ENCODE measurements around the gene MICU2.
A peak's percentile ranks its signal among the peaks of the same experiment; 100 is the strongest.

The MICU2 gene

GRCh38 chr13:21481359-21481758 lies 122.6 kb downstream of the MICU2 start:
- DNase-seq (ENCODE audit: low spot score) = no peak

DNA sequence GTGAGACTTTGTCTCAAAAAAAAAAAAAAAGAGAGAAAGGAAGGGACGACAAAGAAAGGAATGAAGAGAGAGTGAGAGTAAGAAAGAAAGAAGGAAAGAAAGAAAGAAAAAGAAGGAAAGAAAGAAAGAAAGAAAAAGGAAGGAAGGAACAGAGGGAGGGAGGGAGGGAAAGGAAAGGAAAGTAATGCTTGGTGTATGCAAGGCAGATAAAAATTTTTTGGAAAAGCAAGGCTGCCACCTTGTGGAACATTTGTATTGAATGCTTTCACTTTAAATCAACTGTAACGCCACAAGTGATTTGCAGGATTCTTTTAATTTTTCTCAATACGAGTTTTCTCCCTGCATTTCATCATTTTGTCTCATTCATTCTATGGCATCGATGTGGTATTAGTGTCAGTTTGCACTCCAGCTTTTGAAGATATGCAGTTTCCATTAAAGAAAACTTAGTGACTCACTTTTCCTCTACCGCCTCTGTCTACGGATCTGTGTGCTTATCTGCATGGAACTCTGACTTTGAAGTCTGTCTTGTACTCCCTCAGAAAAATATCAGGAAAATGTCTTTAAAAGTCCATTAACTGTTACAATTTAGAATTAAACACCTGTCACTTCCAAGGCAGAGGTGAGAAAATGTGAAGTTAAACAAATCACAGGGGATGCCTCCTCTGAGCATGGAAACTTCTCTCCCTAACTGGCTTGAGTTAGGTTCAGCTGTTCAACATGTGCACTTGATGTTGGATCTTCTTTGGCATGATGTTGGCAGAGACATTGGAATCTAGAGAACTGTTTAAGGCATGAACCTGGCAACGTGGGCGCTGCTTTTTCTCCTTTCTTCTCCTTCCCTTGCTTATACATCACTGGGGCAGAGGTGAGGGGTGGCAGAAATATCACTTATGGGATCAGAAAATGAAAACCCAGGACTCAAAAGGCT lies 124.8 kb downstream of the MICU2 start:
- peak; percentile 50 for DNase-seq (ENCODE audit: low spot score)

- peak; percentile 83 for DNase-seq (ENCODE audit: low spot score)
These were observed 127.0 kb downstream of the MICU2 start for GRCh38 chr13:21476893-21477472.

DNA sequence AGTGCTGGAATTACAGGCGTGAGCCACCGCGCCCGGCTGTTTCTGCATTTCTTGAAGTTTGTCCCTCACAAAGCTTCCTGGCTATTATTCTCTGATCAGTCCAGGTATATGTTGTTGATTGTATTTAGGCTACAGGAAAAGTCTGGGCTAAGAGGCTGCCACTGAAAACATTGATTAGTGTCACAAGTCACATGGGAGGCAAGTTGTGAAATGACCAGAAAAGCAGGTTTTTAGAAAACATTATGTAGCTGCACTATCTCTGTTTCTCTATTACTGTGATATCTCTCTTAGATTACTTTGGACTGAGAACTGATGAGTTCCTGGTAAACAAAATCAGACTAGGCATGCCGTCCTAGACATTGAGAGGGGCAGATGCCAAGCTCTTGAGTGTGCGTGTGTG lies 128.9 kb downstream of the MICU2 start:
- no peak for DNase-seq (ENCODE audit: low spot score)

DNA sequence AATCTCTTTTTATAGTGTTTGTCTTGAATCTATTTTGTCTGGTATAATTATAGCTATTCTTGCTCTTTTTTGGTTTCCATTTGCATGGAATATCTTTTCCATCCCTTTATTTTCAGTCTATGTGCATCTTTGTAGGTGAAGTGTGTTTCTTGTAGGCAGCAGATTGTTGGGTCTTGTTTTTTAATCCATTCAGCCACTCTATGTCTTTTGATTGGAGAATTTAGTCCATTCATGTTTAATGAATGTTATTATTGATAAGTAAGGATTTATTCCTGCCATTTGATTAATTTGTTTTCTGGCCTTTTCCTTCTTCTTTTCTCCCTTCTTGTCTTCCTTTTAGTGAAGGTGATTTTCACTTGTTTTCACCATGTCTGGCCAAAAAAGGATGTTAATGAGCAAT lies 133.2 kb downstream of the MICU2 start:
- no peak for DNase-seq (ENCODE audit: low spot score)

DNA sequence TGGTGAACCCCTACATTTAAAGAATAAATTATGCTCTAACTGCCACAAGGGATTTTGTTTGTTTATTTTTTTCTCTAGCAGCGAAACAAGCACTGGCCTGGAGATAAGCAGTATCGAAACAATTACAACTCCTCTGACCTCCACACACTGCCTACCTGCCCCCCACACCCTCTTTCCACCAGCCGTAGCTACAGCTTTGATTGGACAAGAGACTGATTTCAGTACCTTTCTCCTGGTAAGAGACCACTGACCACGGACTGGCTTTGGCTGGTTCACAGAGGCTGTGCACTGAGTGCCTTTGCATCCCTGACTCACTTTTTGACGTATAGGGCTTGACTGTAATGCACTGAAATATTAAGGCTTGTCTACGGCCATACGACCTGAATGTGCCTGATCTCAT lies 137.4 kb downstream of the MICU2 start:
- no peak for DNase-seq (ENCODE audit: low spot score)

- no peak for DNase-seq (ENCODE audit: low spot score)
These were observed 138.2 kb downstream of the MICU2 start for GRCh38 chr13:21465710-21466160.

DNA sequence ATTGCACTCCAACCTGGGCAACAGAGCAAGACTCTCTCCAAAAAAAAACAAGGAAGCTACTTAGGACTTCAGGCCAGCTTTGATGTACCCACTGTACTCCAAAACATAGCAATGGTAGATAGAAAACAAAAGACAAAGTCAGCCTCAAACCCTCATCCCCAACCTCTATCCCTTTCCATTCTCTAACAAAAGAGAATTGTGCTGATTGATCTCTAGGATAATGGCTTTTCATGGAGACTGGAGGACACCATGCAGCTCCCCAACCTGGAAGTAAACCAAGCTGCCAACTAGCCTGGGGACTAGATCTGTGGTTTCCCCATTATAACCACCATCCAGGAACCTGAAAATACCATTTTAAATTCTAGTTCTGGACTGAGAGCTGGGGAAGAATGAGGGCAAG lies 140.5 kb downstream of the MICU2 start:
- no peak for DNase-seq (ENCODE audit: low spot score)

DNA sequence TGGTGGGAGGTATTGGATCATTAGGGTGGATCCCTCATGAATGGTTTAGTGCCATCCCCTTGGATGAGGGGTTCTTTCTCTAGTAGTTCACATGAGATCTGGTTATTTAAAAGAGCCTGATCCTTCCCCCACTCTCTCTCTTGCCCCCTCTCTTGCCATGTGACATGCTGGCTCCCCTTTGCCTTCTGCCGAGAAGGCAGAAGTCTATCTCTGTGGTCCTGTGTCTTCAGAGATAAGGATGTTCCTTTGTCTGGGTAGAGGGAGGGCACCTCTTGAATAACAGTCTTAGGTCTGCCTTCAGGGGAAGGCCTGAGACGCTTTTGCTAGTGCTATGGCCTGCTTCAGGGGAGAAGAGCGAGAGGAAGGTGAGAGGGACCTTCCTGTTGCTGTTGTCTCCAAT lies 142.8 kb downstream of the MICU2 start:
- DNase-seq (ENCODE audit: low spot score) = no peak

DNA sequence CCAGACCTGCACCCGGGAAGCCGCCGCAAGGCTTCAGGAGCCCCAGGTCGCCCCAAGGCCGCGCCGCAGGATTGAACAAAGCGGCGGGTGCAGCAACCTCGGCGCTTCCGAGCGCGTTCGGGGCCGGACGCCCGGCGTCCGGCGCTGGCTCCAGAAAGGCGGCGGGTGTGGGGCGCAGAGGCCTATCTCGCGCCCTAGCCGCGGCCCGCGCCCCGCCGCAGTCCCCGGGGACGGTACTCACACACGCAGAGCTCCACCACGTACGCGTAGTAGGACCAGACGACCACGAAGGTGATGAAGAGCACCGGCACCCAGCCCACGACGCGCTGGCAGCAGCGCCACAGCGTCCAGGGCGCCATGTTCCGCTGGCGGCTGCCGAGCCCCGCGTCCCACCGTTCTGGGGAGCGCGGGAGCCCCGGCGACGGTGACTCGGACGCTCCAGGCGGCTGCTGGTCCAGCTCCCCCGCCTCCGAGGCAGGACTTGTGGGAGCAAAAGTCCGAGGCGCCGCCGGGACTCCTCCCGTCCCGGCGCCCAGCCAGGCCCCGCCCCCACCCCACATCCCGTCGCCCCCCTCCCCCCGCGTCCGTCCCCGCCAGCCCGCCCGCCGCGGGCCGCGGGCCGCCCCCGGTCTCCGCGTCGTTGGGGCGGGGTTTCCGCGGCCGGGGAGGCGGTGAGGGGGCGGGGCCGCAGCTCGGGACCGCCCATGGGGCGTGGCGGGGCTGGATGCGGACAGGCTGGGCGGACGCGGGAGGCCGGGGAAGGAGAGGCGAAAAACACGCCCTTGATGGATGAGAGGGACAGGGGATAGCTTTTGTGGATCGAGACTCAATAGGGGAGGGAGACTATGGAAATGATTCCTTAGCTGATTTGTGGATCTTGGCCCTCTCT lies 144.9 kb downstream of the MICU2 start, which contains the start of gene ZDHHC20:
Gene ZDHHC20, minus strand, starts transcription at position 491 of the 889 bp plus-strand sequence. Its CDS starts 132 bp downstream, at position 359.
- peak; percentile 98 for DNase-seq (ENCODE audit: low spot score)

GRCh38 chr13:21458451-21458812 lies 145.5 kb downstream of the MICU2 start:
- DNase-seq (ENCODE audit: low spot score) = peak; percentile 66

GRCh38 chr13:21453387-21454081 lies 150.4 kb downstream of the MICU2 start:
- no peak for DNase-seq (ENCODE audit: low spot score)

DNA sequence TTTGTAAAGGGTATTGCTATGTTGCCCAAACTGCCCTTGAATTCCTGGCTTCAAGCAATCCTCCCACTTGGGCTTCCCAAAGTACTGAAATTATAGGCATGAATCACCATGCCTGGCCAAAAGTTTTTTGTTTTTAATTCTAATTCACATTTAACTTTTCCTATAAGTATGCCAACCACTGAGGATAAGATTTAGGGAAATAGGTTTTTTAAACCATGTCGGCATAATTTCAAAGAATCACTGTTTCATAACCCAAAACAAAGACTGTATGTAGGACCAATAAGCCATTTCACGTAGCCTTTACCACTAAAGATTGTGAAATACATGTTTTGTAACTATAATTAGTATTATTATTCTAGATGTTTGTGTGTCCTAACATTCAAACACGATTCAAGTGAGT lies 153.0 kb downstream of the MICU2 start:
- DNase-seq (ENCODE audit: low spot score) = no peak

- DNase-seq (ENCODE audit: low spot score) = no peak
These were observed 157.3 kb downstream of the MICU2 start for GRCh38 chr13:21446656-21447055.

GRCh38 chr13:21445759-21446158 lies 158.2 kb downstream of the MICU2 start:
- DNase-seq (ENCODE audit: low spot score) = peak; percentile 19

DNA sequence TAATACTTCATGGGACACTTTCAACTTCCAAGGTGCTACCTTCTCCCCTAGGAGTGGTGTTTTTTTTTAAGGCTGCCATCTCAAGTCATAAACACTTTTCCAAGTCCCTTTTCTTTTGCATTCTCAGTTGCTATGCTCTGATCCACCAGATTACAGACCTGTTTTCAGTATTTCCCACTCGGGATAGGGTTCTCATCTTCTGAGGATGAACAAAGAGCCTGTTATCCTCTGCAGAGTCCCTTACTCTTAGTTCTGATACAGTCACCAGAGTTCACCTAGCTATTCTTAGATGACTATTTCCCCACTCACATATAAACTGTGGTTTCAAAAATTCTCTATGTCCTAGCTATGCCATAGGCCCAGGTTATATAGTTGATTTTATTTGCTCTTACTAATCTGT lies 160.8 kb downstream of the MICU2 start:
- no peak for DNase-seq (ENCODE audit: low spot score)
